Measurements from ENCODE around the gene SNED1.
"Not testable (repeated sequence)": the region's sequence is repeated elsewhere in the genome, so short reads cannot be mapped to it uniquely, and the experiment has no call there.

The SNED1 gene

GRCh38 chr2:240972636-240973521, 25.5 kb upstream of the SNED1 start:
- Histone ChIP-seq H3K36me3 (no peaks in the 10 kb centered on the region), H3K27me3 (no peaks in the 10 kb centered on the region), H3K4me1 (no peaks in the 10 kb centered on the region), H3K9me3 (no peaks in the 10 kb centered on the region), H3K4me3 (ENCODE audit: low read depth, low read length) (no peak overlapping the region)
- TF ChIP-seq CTCF (IDR thresholded peaks at IDR 0.05; ENCODE audit: low read depth, low read length), result no peak
- no peak for DNase-seq

GRCh38 chr2:240974771-240975572, 23.4 kb upstream of the SNED1 start:
- no peak for DNase-seq
- no peak for TF ChIP-seq CTCF (IDR thresholded peaks at IDR 0.05; ENCODE audit: low read depth, low read length)
- no peaks in the 10 kb centered on the region for H3K9me3 ChIP-seq
- no peaks in the 10 kb centered on the region for H3K4me1 ChIP-seq
- H3K36me3 ChIP-seq, result no peaks in the 10 kb centered on the region
- no peaks in the 10 kb centered on the region for H3K27me3 ChIP-seq
- no peak overlapping the region for H3K4me3 ChIP-seq (ENCODE audit: low read depth, low read length)

- not testable (repeated sequence) for H3K4me3 ChIP-seq (ENCODE audit: low read depth, low read length); H3K4me1 ChIP-seq; H3K27me3 ChIP-seq; H3K9me3 ChIP-seq; DNase-seq; H3K36me3 ChIP-seq
These were observed 22.5 kb upstream of the SNED1 start for GRCh38 chr2:240975903-240976302.

- no peak for DNase-seq
- Histone ChIP-seq H3K4me3 (ENCODE audit: low read depth, low read length) (no peak overlapping the region), H3K36me3 (no peaks in the 10 kb centered on the region), H3K27me3 (no peaks in the 10 kb centered on the region), H3K9me3 (no peaks in the 10 kb centered on the region), H3K4me1 (no peaks in the 10 kb centered on the region)
- no peak for TF ChIP-seq CTCF (IDR thresholded peaks at IDR 0.05; ENCODE audit: low read depth, low read length)
These were observed 17.1 kb upstream of the SNED1 start for GRCh38 chr2:240981280-240981679.

- Histone ChIP-seq H3K9me3 (no peaks in the 10 kb centered on the region), H3K27me3 (no peaks in the 10 kb centered on the region), H3K36me3 (no peaks in the 10 kb centered on the region), H3K4me3 (ENCODE audit: low read depth, low read length) (no peak overlapping the region), H3K4me1 (no peaks in the 10 kb centered on the region)
- no peak for TF ChIP-seq CTCF (IDR thresholded peaks at IDR 0.05; ENCODE audit: low read depth, low read length)
- peak; percentile 12 for DNase-seq
These were observed 16.3 kb upstream of the SNED1 start for GRCh38 chr2:240981871-240982800.

- Histone ChIP-seq H3K4me1 (no peaks in the 10 kb centered on the region), H3K9me3 (peaks cover under 1% of the 10 kb centered on the region; the same call in 1 of the 2 replicates), H3K4me3 (ENCODE audit: low read depth, low read length) (no peak overlapping the region), H3K27me3 (no peaks in the 10 kb centered on the region), H3K36me3 (no peaks in the 10 kb centered on the region)
- DNase-seq, result no peak
- no peak for TF ChIP-seq CTCF (IDR thresholded peaks at IDR 0.05; ENCODE audit: low read depth, low read length)
These were observed 15.6 kb upstream of the SNED1 start for GRCh38 chr2:240982821-240983281.
